Smooth muscle cell of the brain vasculature (primary cell): ENCODE data around the gene KIF5C.

Source experiments
- DNase-seq: peaks from one replicate; pipeline ENCODE4 v3.0.0-alpha.2; 2012; ENCODE audit warnings: low read depth, low spot score

Gene KIF5C

GRCh38 chr2:148989882-148990493 lies 115.0 kb downstream of the KIF5C start:
- peak; percentile 53 for DNase-seq

- DNase-seq = no peak
Observed at GRCh38 chr2:148990968-148991367, 115.9 kb downstream of the KIF5C start.

- no peak for DNase-seq
Observed at GRCh38 chr2:148992448-148992847, 117.4 kb downstream of the KIF5C start.

GRCh38 chr2:148993351-148993750 lies 118.3 kb downstream of the KIF5C start:
- no peak for DNase-seq

GRCh38 chr2:148994341-148994740 lies 119.3 kb downstream of the KIF5C start:
- no peak for DNase-seq

- DNase-seq = no peak
Observed at GRCh38 chr2:148996805-148997204, 121.8 kb downstream of the KIF5C start.

GRCh38 chr2:148998165-148998830 lies 123.3 kb downstream of the KIF5C start:
- DNase-seq = no peak

- DNase-seq = no peak
Observed at GRCh38 chr2:148998831-148999200, 123.8 kb downstream of the KIF5C start.

- no peak for DNase-seq
Observed at GRCh38 chr2:148999451-148999921, 124.5 kb downstream of the KIF5C start.

- no peak for DNase-seq
Observed at GRCh38 chr2:149000158-149000938, 125.3 kb downstream of the KIF5C start.

GRCh38 chr2:149001496-149001895 lies 126.5 kb downstream of the KIF5C start:
- no peak for DNase-seq

- no peak for DNase-seq
Observed at GRCh38 chr2:149002378-149002890, 127.4 kb downstream of the KIF5C start.

GRCh38 chr2:149002891-149003740 lies 128.1 kb downstream of the KIF5C start:
- DNase-seq = no peak

- no peak for DNase-seq
Observed at GRCh38 chr2:149004836-149005235, 129.8 kb downstream of the KIF5C start.

GRCh38 chr2:149005471-149006077 lies 130.5 kb downstream of the KIF5C start:
- DNase-seq = no peak

GRCh38 chr2:149006883-149007543 lies 132.0 kb downstream of the KIF5C start:
- no peak for DNase-seq

- no peak for DNase-seq
Observed at GRCh38 chr2:149008381-149008780, 133.4 kb downstream of the KIF5C start.

- no peak for DNase-seq
Observed at GRCh38 chr2:149009576-149010461, 134.8 kb downstream of the KIF5C start.

- DNase-seq = no peak
Observed at GRCh38 chr2:149012545-149012944, 137.5 kb downstream of the KIF5C start.

- DNase-seq = no peak
Observed at GRCh38 chr2:149015501-149015900, 140.5 kb downstream of the KIF5C start.
